Globus pallidus (tissue), 1 donor: ENCODE data around the gene F12.

Experiments
- DNase-seq: peaks from one replicate; pipeline ENCODE4 v3.0.0-alpha.2; 2015; ENCODE audit warnings: low spot score

Gene F12

GRCh38 chr5:177354711-177355110 is 54.7 kb downstream of the F12 start:
- no peak for DNase-seq

DNA sequence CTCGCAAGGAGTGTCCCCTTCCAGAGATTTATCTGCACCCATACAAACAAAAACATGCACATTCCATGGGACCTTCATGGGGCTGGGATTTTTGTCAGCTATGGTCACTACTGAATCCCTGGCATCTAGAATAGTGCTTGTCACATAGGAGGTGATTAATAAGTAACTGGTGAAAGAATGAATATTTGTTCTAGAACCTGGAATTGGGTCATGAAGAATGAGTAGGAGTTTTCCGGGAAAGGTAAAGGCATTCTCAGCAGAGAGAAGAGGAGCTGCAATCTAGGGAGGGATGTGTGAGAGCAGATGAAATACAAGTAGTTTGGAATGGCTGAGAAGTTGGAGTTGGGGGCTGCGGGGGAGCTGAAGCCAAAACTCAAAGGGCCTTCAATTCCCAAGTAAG is 55.1 kb downstream of the F12 start:
- no peak for DNase-seq

DNA sequence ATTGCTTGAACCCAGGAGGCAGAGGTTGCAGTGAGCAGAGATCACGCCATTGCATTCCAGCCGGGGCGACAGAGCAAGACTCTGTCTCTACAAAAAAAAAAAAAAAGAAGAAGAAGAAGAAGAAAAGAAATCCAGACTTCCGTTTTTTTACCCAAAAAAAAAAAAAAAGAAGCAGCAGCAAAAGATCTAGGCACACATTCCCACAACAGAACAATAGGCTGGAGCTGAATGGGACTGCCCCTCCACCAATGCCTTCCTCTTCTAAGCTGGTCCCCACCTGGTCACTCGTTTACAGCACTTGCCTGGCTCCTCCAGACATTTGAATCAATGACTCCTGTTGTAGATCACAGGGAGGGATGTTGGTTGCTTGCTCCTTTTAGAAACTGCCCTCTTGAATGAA is 56.3 kb downstream of the F12 start:
- DNase-seq = no peak
